SK-N-SH treated with all-trans-retinoic acid at 6 μM for 48 hours (cell line): ENCODE results near the gene SPATS2L.

Source experiments
- ATAC-seq: fragments of 200-7000 bp; cut with Tn5 transposase; 3 replicates; pipeline ENCODE4 v1.9.1; 2020; ENCODE audit warnings: mild to moderate bottlenecking, moderate library complexity
- ARNTL ChIP-seq: fragments of 450-650 bp; formaldehyde crosslinking; IDR thresholded peaks from 2 replicates; pipeline ENCODE4 v1.5.0; 2020; ENCODE audit warnings: low read depth, mild to moderate bottlenecking, moderate library complexity, borderline replicate concordance
- BACH2 ChIP-seq: fragments of 250-450 bp; sonication (Bioruptor Pico); IDR thresholded peaks from 2 replicates; pipeline ENCODE4 v1.9.0; 2021; ENCODE audit warnings: mild to moderate bottlenecking, borderline replicate concordance
- CSDC2 ChIP-seq: fragments of 250-450 bp; sonication (Bioruptor Pico); IDR thresholded peaks from 2 replicates; pipeline ENCODE4 v1.5.0; 2020; ENCODE audit warnings: mild to moderate bottlenecking, moderate library complexity
- CSRNP3 ChIP-seq: fragments of 250-450 bp; sonication (Bioruptor Pico); IDR thresholded peaks from 2 replicates; pipeline ENCODE4 v1.5.1; 2021; ENCODE audit warnings: mild to moderate bottlenecking, moderate library complexity
- ESRRG ChIP-seq: fragments of 250-450 bp; sonication (Bioruptor Pico); IDR thresholded peaks from 2 replicates; pipeline ENCODE4 v1.6.1; 2021; ENCODE audit warnings: mild to moderate bottlenecking
- GLIS3 ChIP-seq: fragments of 250-450 bp; sonication (Bioruptor Pico); IDR thresholded peaks from 2 replicates; pipeline ENCODE4 v1.5.0; 2020; ENCODE audit warnings: mild to moderate bottlenecking, moderate library complexity
- ISL1 ChIP-seq: fragments of 250-450 bp; sonication (Bioruptor Pico); IDR thresholded peaks from 2 replicates; pipeline ENCODE4 v2.1.2; 2022; ENCODE audit warnings: mild to moderate bottlenecking, moderate library complexity
- OSR1 ChIP-seq: fragments of 250-450 bp; sonication (Bioruptor Pico); IDR thresholded peaks from 2 replicates; pipeline ENCODE4 v1.8.0; 2022; ENCODE audit warnings: moderate library complexity, mild to moderate bottlenecking, inconsistent platforms
- PATZ1 ChIP-seq: fragments of 250-450 bp; sonication (Bioruptor Pico); IDR thresholded peaks from 2 replicates; pipeline ENCODE4 v1.8.0; 2020; ENCODE audit warnings: mild to moderate bottlenecking, moderate library complexity, borderline replicate concordance
- POU6F1 ChIP-seq: fragments of 250-450 bp; sonication (Bioruptor Pico); IDR thresholded peaks from 2 replicates; pipeline ENCODE4 v1.8.0; 2021; ENCODE audit warnings: low read depth, mild to moderate bottlenecking, moderate library complexity, borderline replicate concordance
- PPARA ChIP-seq: fragments of 250-450 bp; sonication (Bioruptor Pico); IDR thresholded peaks from 2 replicates; pipeline ENCODE4 v1.5.0; 2020; ENCODE audit warnings: mild to moderate bottlenecking, borderline replicate concordance
- RARB ChIP-seq: fragments of 250-450 bp; sonication (Bioruptor Pico); IDR thresholded peaks from 2 replicates; pipeline ENCODE4 v1.8.0; 2021; ENCODE audit warnings: mild to moderate bottlenecking, moderate library complexity
- SNAI2 ChIP-seq: fragments of 250-450 bp; sonication (Bioruptor Pico); IDR thresholded peaks from 2 replicates; pipeline ENCODE4 v1.5.0; 2020; ENCODE audit warnings: mild to moderate bottlenecking, moderate library complexity
- TCF4 ChIP-seq: fragments of 250-450 bp; sonication (Bioruptor Pico); IDR thresholded peaks from 2 replicates; pipeline ENCODE4 v1.8.0; 2021; ENCODE audit warnings: mild to moderate bottlenecking, moderate library complexity, borderline replicate concordance
- TOX ChIP-seq: fragments of 250-450 bp; sonication (Bioruptor Pico); IDR thresholded peaks from 2 replicates; pipeline ENCODE4 v1.8.0; 2021; ENCODE audit warnings: mild to moderate bottlenecking, moderate library complexity, borderline replicate concordance
- TSHZ2 ChIP-seq: fragments of 250-450 bp; sonication (Bioruptor Pico); IDR thresholded peaks from 2 replicates; pipeline ENCODE4 v1.5.0; 2020; ENCODE audit warnings: mild to moderate bottlenecking, moderate library complexity
- ZC3H10 ChIP-seq: fragments of 250-450 bp; sonication (Bioruptor Pico); IDR thresholded peaks from 2 replicates; pipeline ENCODE4 v1.5.1; 2021; ENCODE audit warnings: mild to moderate bottlenecking, moderate library complexity
- ZFP3 ChIP-seq: fragments of 250-450 bp; sonication (Bioruptor Pico); IDR thresholded peaks from 2 replicates; pipeline ENCODE4 v1.5.0; 2020; ENCODE audit warnings: mild to moderate bottlenecking, moderate library complexity
- ZNF565 ChIP-seq: fragments of 450-650 bp; formaldehyde crosslinking; conservative IDR thresholded peaks from 2 replicates; pipeline ENCODE4 v1.5.0; 2020; ENCODE audit warnings: low read depth, mild to moderate bottlenecking, moderate library complexity
- ZNF70 ChIP-seq: fragments of 450-650 bp; formaldehyde crosslinking; IDR thresholded peaks from 2 replicates; pipeline ENCODE4 v1.5.0; 2020; ENCODE audit warnings: mild to moderate bottlenecking, moderate library complexity
- ZNF8 ChIP-seq: fragments of 450-650 bp; formaldehyde crosslinking; IDR thresholded peaks from 2 replicates; pipeline ENCODE4 v1.5.0; 2020; ENCODE audit warnings: mild to moderate bottlenecking, moderate library complexity

Gene SPATS2L

GRCh38 chr2:200461846-200462710 lies 155.6 kb downstream of the SPATS2L start:
- no peak for ATAC-seq
- TF ChIP-seq ZNF8 (CRISPR knock-in tag) (no peak), ARNTL (CRISPR knock-in tag) (no peak), BACH2 (no peak), GLIS3 (CRISPR knock-in tag) (no peak), PPARA (CRISPR knock-in tag) (no peak), OSR1 (no peak), CSRNP3 (CRISPR knock-in tag) (no peak), TOX (CRISPR knock-in tag) (no peak), PATZ1 (CRISPR knock-in tag) (no peak), ZNF70 (CRISPR knock-in tag) (no peak), ISL1 (CRISPR knock-in tag) (no peak)

- TF ChIP-seq ZC3H10 (CRISPR knock-in tag) = no peak
- TF ChIP-seq BACH2 = no peak
- no peak for TF ChIP-seq ESRRG
- TF ChIP-seq TCF4 (CRISPR knock-in tag) = no peak
- no peak for TF ChIP-seq RARB
- ATAC-seq = no peak
Measured at GRCh38 chr2:200463452-200463851, 157.0 kb downstream of the SPATS2L start.

- TF ChIP-seq TSHZ2 (CRISPR knock-in tag) (no peak), BACH2 (no peak), ZNF70 (CRISPR knock-in tag) (no peak), POU6F1 (CRISPR knock-in tag) (no peak), PATZ1 (CRISPR knock-in tag) (no peak), ESRRG (no peak), ZFP3 (CRISPR knock-in tag) (no peak), CSDC2 (CRISPR knock-in tag) (no peak), RARB (no peak), ZNF565 (no peak), ZNF8 (CRISPR knock-in tag) (no peak), ARNTL (CRISPR knock-in tag) (no peak), OSR1 (no peak), SNAI2 (CRISPR knock-in tag) (no peak), ISL1 (CRISPR knock-in tag) (no peak)
- peak; percentile 80 for ATAC-seq
Measured at GRCh38 chr2:200466425-200467418, 160.2 kb downstream of the SPATS2L start.
